T-helper 2 cell treated with Interferon-gamma antibody and Interleukin-4, amounts not matched to agents 5 μg/mL and 100 μg/mL, for 36 hours (primary cell): Measurements from ENCODE around the gene RPTOR.

ENCODE experiments used
- DNase-seq: peaks from one replicate; pipeline ENCODE4 v3.0.0; 2021; ENCODE audit warnings: low spot score
- H3K27ac Mint-ChIP-seq: one replicate; pipeline ENCODE4 v1.8.0; 2021; ENCODE audit warnings: mild to moderate bottlenecking, mixed read lengths
- H3K27me3 Mint-ChIP-seq: one replicate; pipeline ENCODE4 v1.8.0; 2021; ENCODE audit warnings: low read depth, mixed read lengths
- H3K36me3 Mint-ChIP-seq: one replicate; pipeline ENCODE4 v1.8.0; 2021; ENCODE audit warnings: low read depth, mixed read lengths
- H3K4me1 Mint-ChIP-seq: one replicate; pipeline ENCODE4 v1.8.0; 2021; ENCODE audit warnings: low read depth, mixed read lengths
- H3K4me3 Mint-ChIP-seq: one replicate; pipeline ENCODE4 v1.8.0; 2022; ENCODE audit warnings: mild to moderate bottlenecking, moderate library complexity, mixed read lengths
- H3K9me3 Mint-ChIP-seq: one replicate; pipeline ENCODE4 v1.8.0; 2021; ENCODE audit warnings: mixed read lengths

RPTOR gene

GRCh38 chr17:80891397-80892018, 346.9 kb downstream of the RPTOR start:
- peak overlapping the region; percentile 85 for H3K4me3 Mint-ChIP-seq
- H3K27ac Mint-ChIP-seq: peak overlapping the region; percentile 95
- no peaks in the 10 kb centered on the region for H3K27me3 Mint-ChIP-seq
- peaks cover 66% of the 10 kb centered on the region for H3K4me1 Mint-ChIP-seq
- H3K9me3 Mint-ChIP-seq: no peaks in the 10 kb centered on the region
- H3K36me3 Mint-ChIP-seq: peaks cover 77% of the 10 kb centered on the region
- DNase-seq: peak; percentile 86

GRCh38 chr17:80892019-80892855, 347.6 kb downstream of the RPTOR start:
- DNase-seq: peak; percentile 91
- peaks cover 80% of the 10 kb centered on the region for H3K36me3 Mint-ChIP-seq
- peak overlapping the region; percentile 95 for H3K27ac Mint-ChIP-seq
- no peaks in the 10 kb centered on the region for H3K27me3 Mint-ChIP-seq
- H3K4me3 Mint-ChIP-seq: peak overlapping the region; percentile 85
- peaks cover 67% of the 10 kb centered on the region for H3K4me1 Mint-ChIP-seq
- H3K9me3 Mint-ChIP-seq: no peaks in the 10 kb centered on the region

GRCh38 chr17:80892900-80893603, 348.4 kb downstream of the RPTOR start:
- H3K9me3 Mint-ChIP-seq: no peaks in the 10 kb centered on the region
- peak overlapping the region; percentile 85 for H3K4me3 Mint-ChIP-seq
- no peaks in the 10 kb centered on the region for H3K27me3 Mint-ChIP-seq
- DNase-seq: no peak
- H3K4me1 Mint-ChIP-seq: peaks cover 76% of the 10 kb centered on the region
- H3K36me3 Mint-ChIP-seq: peaks cover 85% of the 10 kb centered on the region
- H3K27ac Mint-ChIP-seq: peak overlapping the region; percentile 95

- peaks cover 86% of the 10 kb centered on the region for H3K36me3 Mint-ChIP-seq
Observed at GRCh38 chr17:80893604-80894438, 349.2 kb downstream of the RPTOR start.

GRCh38 chr17:80894439-80894721, 349.7 kb downstream of the RPTOR start:
- Mint-ChIP-seq H3K9me3 (no peaks in the 10 kb centered on the region), H3K36me3 (peaks cover 83% of the 10 kb centered on the region), H3K27ac (peak overlapping the region; percentile 84), H3K4me3 (peak overlapping the region; percentile 65), H3K27me3 (no peaks in the 10 kb centered on the region), H3K4me1 (peaks cover 72% of the 10 kb centered on the region)
- DNase-seq: no peak

More at GRCh38 chr17:80893604-80894438, 349.2 kb downstream of the RPTOR start:
- H3K27ac Mint-ChIP-seq: peak overlapping the region; percentile 95
- no peaks in the 10 kb centered on the region for H3K27me3 Mint-ChIP-seq
- DNase-seq: no peak
- peaks cover 76% of the 10 kb centered on the region for H3K4me1 Mint-ChIP-seq
- H3K9me3 Mint-ChIP-seq: no peaks in the 10 kb centered on the region
- peak overlapping the region; percentile 85 for H3K4me3 Mint-ChIP-seq

GRCh38 chr17:80894726-80895125, 350.1 kb downstream of the RPTOR start:
- H3K4me3 Mint-ChIP-seq: peak overlapping the region; percentile 65
- peak overlapping the region; percentile 85 for H3K27ac Mint-ChIP-seq
- no peak for DNase-seq
- H3K4me1 Mint-ChIP-seq: peaks cover 70% of the 10 kb centered on the region
- no peaks in the 10 kb centered on the region for H3K9me3 Mint-ChIP-seq
- H3K27me3 Mint-ChIP-seq: no peaks in the 10 kb centered on the region
- H3K36me3 Mint-ChIP-seq: peaks cover 84% of the 10 kb centered on the region

GRCh38 chr17:80895366-80895765, 350.7 kb downstream of the RPTOR start:
- Mint-ChIP-seq H3K27me3 (no peaks in the 10 kb centered on the region), H3K36me3 (peaks cover 84% of the 10 kb centered on the region), H3K4me3 (peak overlapping the region; percentile 65), H3K27ac (peak overlapping the region; percentile 85), H3K9me3 (no peaks in the 10 kb centered on the region), H3K4me1 (peaks cover 66% of the 10 kb centered on the region)
- no peak for DNase-seq

GRCh38 chr17:80898716-80899115, 354.1 kb downstream of the RPTOR start:
- Mint-ChIP-seq H3K36me3 (peaks cover 78% of the 10 kb centered on the region), H3K27ac (peak overlapping the region; percentile 63)

GRCh38 chr17:80899402-80900268, 355.0 kb downstream of the RPTOR start:
- Mint-ChIP-seq H3K9me3 (no peaks in the 10 kb centered on the region), H3K36me3 (peaks cover 73% of the 10 kb centered on the region), H3K27me3 (no peaks in the 10 kb centered on the region), H3K4me3 (no peak overlapping the region), H3K27ac (peak overlapping the region; percentile 63), H3K4me1 (peaks cover 42% of the 10 kb centered on the region)
- DNase-seq: peak; percentile 71

More at GRCh38 chr17:80898716-80899115, 354.1 kb downstream of the RPTOR start:
- no peak overlapping the region for H3K4me3 Mint-ChIP-seq
- no peaks in the 10 kb centered on the region for H3K9me3 Mint-ChIP-seq
- no peaks in the 10 kb centered on the region for H3K27me3 Mint-ChIP-seq
- peaks cover 47% of the 10 kb centered on the region for H3K4me1 Mint-ChIP-seq
- no peak for DNase-seq

GRCh38 chr17:80901319-80901718, 356.7 kb downstream of the RPTOR start:
- H3K27ac Mint-ChIP-seq: peak overlapping the region; percentile 29
- no peak overlapping the region for H3K4me3 Mint-ChIP-seq
- H3K36me3 Mint-ChIP-seq: peaks cover 60% of the 10 kb centered on the region
- no peak for DNase-seq
- H3K4me1 Mint-ChIP-seq: peaks cover 27% of the 10 kb centered on the region
- no peaks in the 10 kb centered on the region for H3K27me3 Mint-ChIP-seq
- H3K9me3 Mint-ChIP-seq: no peaks in the 10 kb centered on the region

GRCh38 chr17:80902197-80902962, 357.7 kb downstream of the RPTOR start:
- Mint-ChIP-seq H3K4me1 (peaks cover 24% of the 10 kb centered on the region), H3K36me3 (peaks cover 50% of the 10 kb centered on the region), H3K27ac (peak overlapping the region; percentile 80), H3K4me3 (no peak overlapping the region), H3K27me3 (no peaks in the 10 kb centered on the region), H3K9me3 (no peaks in the 10 kb centered on the region)
- no peak for DNase-seq

- Mint-ChIP-seq H3K4me1 (peaks cover 17% of the 10 kb centered on the region), H3K4me3 (no peak overlapping the region), H3K27ac (no peak overlapping the region)
Observed at GRCh38 chr17:80902963-80903611, 358.4 kb downstream of the RPTOR start.

More at GRCh38 chr17:80902963-80903611, 358.4 kb downstream of the RPTOR start:
- DNase-seq: no peak
- no peaks in the 10 kb centered on the region for H3K9me3 Mint-ChIP-seq
- H3K36me3 Mint-ChIP-seq: peaks cover 50% of the 10 kb centered on the region
- H3K27me3 Mint-ChIP-seq: no peaks in the 10 kb centered on the region
